GM12878 (cell line): ENCODE results near the gene SLC45A2. TPM values are rescaled to one million over a fixed set of nuclear protein-coding genes. Genes with fewer than 3 reads are reported as not detected.
"Not testable (repeated sequence)": the region's sequence is repeated elsewhere in the genome, so short reads cannot be mapped to it uniquely, and the experiment has no call there.

Experiments
- ATAC-seq: fragments of 200-7000 bp; cut with Tn5 transposase; 3 replicates; pipeline ENCODE4 v1.9.1; 2020; ENCODE audit warnings: mild to moderate bottlenecking, moderate library complexity
- BruUV-seq: library from RNA; stranded (reverse); fragments of 400-500 nt; replicated peaks from 2 replicates; lab custom pipeline; 2021; lab: Mats Ljungman, UMichigan
- CTCF ChIA-PET: fragments of 300-600 bp; sonication (Branson Sonifier 250); formaldehyde crosslinking; extraction: SDS; loops from one replicate; lab custom pipeline; 2021; ENCODE audit warnings: inconsistent platforms; lab: Yijun Ruan, JAX
- POLR2A ChIA-PET: fragments of 350-600 bp; formaldehyde crosslinking; extraction: SDS; loops from one replicate; lab custom pipeline; 2021; ENCODE audit warnings: inconsistent platforms; lab: Charles Lee
- RAD21 ChIA-PET: fragments of 300-600 bp; sonication (Branson Sonifier 250); formaldehyde crosslinking; loops from one replicate; lab custom pipeline; 2023; ENCODE audit warnings: antibody characterized with exemption; ENCODE audit not compliant: unreplicated experiment; lab: Charles Lee
- SMC1A ChIA-PET: fragments of 300-600 bp; sonication (Branson Sonifier 250); formaldehyde crosslinking; loops from one replicate; lab custom pipeline; 2023; ENCODE audit not compliant: unreplicated experiment, uncharacterized antibody; lab: Charles Lee
- DNase-seq: peaks from one replicate; pipeline ENCODE4 v3.0.0-alpha.2; 2011; ENCODE audit warnings: low read depth, low spot score
- FAIRE-seq: peaks from 3 replicates; lab custom pipeline; 2011; peaks lifted over from hg19 to GRCh38; lab: Jason Lieb, UNC
- H2AFZ ChIP-seq: 2 replicates; pipeline ENCODE4 v1.6.0; 2011; ENCODE audit warnings: low read depth, low read length, control low read depth; ENCODE audit not compliant: control insufficient read depth
- H3K27ac ChIP-seq: 2 replicates; pipeline ENCODE4 v1.5.1; 2011; ENCODE audit warnings: control low read depth; ENCODE audit not compliant: control insufficient read depth, insufficient read depth
- H3K27me3 ChIP-seq, 2 experiments: replicated peaks in 1 of 2; 2 replicates each; pipeline versions ENCODE4 v1.6.0 to v1.6.1; 2011; ENCODE audit warnings: low read length in 1 of 2; ENCODE audit not compliant: control insufficient read depth in 2 of 2, insufficient read depth in 2 of 2
- H3K36me3 ChIP-seq, 2 experiments: 2 replicates each; pipeline ENCODE4 v1.5.1; 2011; ENCODE audit warnings: low read length in 1 of 2; ENCODE audit not compliant: control insufficient read depth in 2 of 2, insufficient read depth in 2 of 2
- H3K4me1 ChIP-seq: 2 replicates; pipeline ENCODE4 v1.6.1; 2011; ENCODE audit warnings: mild to moderate bottlenecking, low read length, moderate library complexity, mixed read lengths; ENCODE audit not compliant: control insufficient read depth, insufficient read depth
- H3K4me2 ChIP-seq: 2 replicates; pipeline ENCODE4 v1.6.0; 2011; ENCODE audit warnings: control low read depth; ENCODE audit not compliant: control insufficient read depth, insufficient read depth
- H3K4me3 ChIP-seq: fragments of 200-600 bp; sonication (generic); 2 replicates; pipeline ENCODE4 v1.5.1; 2016
- H3K79me2 ChIP-seq: 2 replicates; pipeline ENCODE4 v1.6.0; 2011; ENCODE audit warnings: low read length; ENCODE audit not compliant: control insufficient read depth, insufficient read depth
- H3K9ac ChIP-seq: 2 replicates; pipeline ENCODE4 v1.8.0; 2011; ENCODE audit warnings: low read length, control low read depth, mixed read lengths; ENCODE audit not compliant: control insufficient read depth, insufficient read depth
- H3K9me3 ChIP-seq: replicated peaks from 3 replicates; pipeline ENCODE4 v1.5.1; 2011; ENCODE audit warnings: mild to moderate bottlenecking, low read length; ENCODE audit not compliant: control insufficient read depth, insufficient read depth
- H4K20me1 ChIP-seq: 2 replicates; pipeline ENCODE4 v1.6.0; 2011; ENCODE audit not compliant: control insufficient read depth, insufficient read depth
- BHLHE40 ChIP-seq, 2 experiments: fragments of 450-650 bp in 1 of 2; IDR thresholded peaks; 2 replicates each; pipeline ENCODE4 v1.6.1; 2011 to 2017; ENCODE audit warnings: low read depth in 2 of 2, borderline replicate concordance in 1 of 2, improper control_type of control experiment in 1 of 2, low read length in 1 of 2, mild to moderate bottlenecking in 1 of 2
- CHD4 ChIP-seq: fragments of 200-600 bp; sonication (generic); IDR thresholded peaks from 2 replicates; pipeline ENCODE4 v1.6.1; 2016; ENCODE audit warnings: mild to moderate bottlenecking
- E2F4 ChIP-seq: IDR thresholded peaks from 2 replicates; pipeline ENCODE4 v1.6.1; 2012; ENCODE audit warnings: low read depth, low read length, improper control_type of control experiment
- HCFC1 ChIP-seq: fragments of 150-350 bp; IDR thresholded peaks from 2 replicates; pipeline ENCODE4 v1.6.1; 2014; ENCODE audit warnings: low read length
- IKZF2 ChIP-seq, 2 experiments: fragments of 450-650 bp; IDR thresholded peaks; 2 replicates each; pipeline ENCODE4 v1.6.1; 2017; ENCODE audit warnings: mild to moderate bottlenecking in 2 of 2, moderate library complexity in 2 of 2
- KDM1A ChIP-seq: fragments of 200-600 bp; sonication (generic); IDR thresholded peaks from 2 replicates; pipeline ENCODE4 v1.6.1; 2016; ENCODE audit warnings: borderline replicate concordance
- MEF2A ChIP-seq: IDR thresholded peaks from 2 replicates; pipeline ENCODE4 v1.6.1; 2011; ENCODE audit warnings: low read depth, mild to moderate bottlenecking, low read length, moderate library complexity; ENCODE audit not compliant: insufficient read depth
- NBN ChIP-seq: fragments of 450-650 bp; IDR thresholded peaks from 2 replicates; pipeline ENCODE4 v1.6.1; 2016
- NFYA ChIP-seq: IDR thresholded peaks from 2 replicates; pipeline ENCODE4 v1.6.1; 2011; ENCODE audit warnings: low read depth, mild to moderate bottlenecking, low read length, improper control_type of control experiment, borderline replicate concordance
- PML ChIP-seq: IDR thresholded peaks from 2 replicates; pipeline ENCODE4 v1.6.1; 2012; ENCODE audit warnings: low read length, inconsistent platforms
- POLR2A ChIP-seq: IDR thresholded peaks from 2 replicates; pipeline ENCODE4 v1.6.1; 2011; ENCODE audit warnings: low read depth, mild to moderate bottlenecking, low read length
- TARDBP ChIP-seq: IDR thresholded peaks from 2 replicates; pipeline ENCODE4 v1.6.1; 2016; ENCODE audit warnings: borderline replicate concordance
- ZSCAN29 ChIP-seq: fragments of 450-650 bp; IDR thresholded peaks from 2 replicates; pipeline ENCODE4 v1.6.1; 2017; ENCODE audit warnings: mild to moderate bottlenecking, moderate library complexity
- WGBS: methylation state at CpG from one replicate; pipeline ENCODE4 v1.1.6; 2016; ENCODE audit warnings: low lambda C conversion rate; ENCODE audit not compliant: insufficient replicate concordance, insufficient coverage; ENCODE audit errors: missing lambda C conversion rate; 5-methylcytosine and 5-hydroxymethylcytosine counted together
- in situ Hi-C: fragments of 300-500 bp; cut with MboI; formaldehyde crosslinking; loops from 9 replicates; pipeline ENCODE4 v1.14.3; 2018; ENCODE audit warnings: mixed read lengths
- intact Hi-C: fragments of 100-400 bp; cut with micrococcal nuclease; formaldehyde crosslinking; loops from one replicate; pipeline ENCODE4 v1.14.2; 2022; ENCODE audit not compliant: unreplicated experiment
- polyA plus RNA-seq, 11 experiments: library from polyadenylated mRNA; depleted of rRNA in 4 of 11; unstranded in 6 of 11; stranded (reverse) in 5 of 11; fragments of >200 nt; fragmentation: Nextera tagmentation in 4 of 11; fragmentation: Illumina TruSeq in 1 of 11; extraction: Ambion mirVana in 4 of 11; extraction: Trizol in 1 of 11; gene quantifications; 1 replicate in 1 of 11; 2 replicates in 10 of 11; pipeline versions ENCODE4 v1.2.1 to v1.2.3, GENCODE V29; 2011 to 2016; ENCODE audit warnings: inconsistent platforms in 2 of 11, missing spikeins in 2 of 11, low read depth in 1 of 11
- total RNA-seq, 4 experiments: library from RNA; depleted of rRNA in 3 of 4; stranded (reverse); fragments of >200 nt in 3 of 4; fragmentation: Illumina TruSeq in 1 of 4; extraction: Trizol in 1 of 4; gene quantifications; 2 replicates each; pipeline versions ENCODE4 v1.2.1 to v1.2.3, GENCODE V29; 2013 to 2021
- TF ChIP-seq, protein P1 (sequence below): fragments of 450-650 bp; IDR thresholded peaks from 2 replicates; pipeline ENCODE4 v1.6.1; 2016; ENCODE audit warnings: mild to moderate bottlenecking

Gene SLC45A2
- total and polyA plus RNA-seq, 10 of the 15 experiments (the other 5 are each of a cell fraction or from before 2014, with no cell fraction given), result 0.06 to 0.07 TPM; not detected in 8

DNA sequence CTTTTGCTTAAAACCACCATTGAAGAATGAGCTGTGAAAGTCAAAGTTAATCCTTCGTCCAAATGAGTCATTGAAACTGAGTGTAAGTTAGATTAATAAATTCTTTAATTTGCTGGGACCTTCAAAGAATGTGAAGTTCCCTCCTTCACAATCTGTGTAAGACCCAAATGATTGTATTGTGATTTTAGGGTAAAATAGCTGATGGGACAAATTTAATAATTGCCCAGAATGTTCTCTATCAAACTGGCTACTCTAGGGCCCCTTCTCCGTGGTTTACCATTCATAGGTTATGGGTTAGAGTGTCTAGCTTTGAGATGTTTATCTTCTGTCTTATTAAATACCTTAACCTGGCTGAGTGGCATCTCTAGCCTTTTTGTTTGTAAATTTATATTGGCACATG, 46.6 kb upstream of the SLC45A2 start:
- Histone ChIP-seq H3K9ac (no peak overlapping the region), H3K27me3 (no peaks in the 10 kb centered on the region), H3K4me1 (peaks cover 3% of the 10 kb centered on the region; the same call in 1 of the 2 replicates), H2AFZ (no peak overlapping the region), H4K20me1 (no peaks in the 10 kb centered on the region), H3K36me3 (no peaks in the 10 kb centered on the region), H3K9me3 (no peaks in the 10 kb centered on the region), H3K79me2 (no peaks in the 10 kb centered on the region), H3K4me2 (no peak overlapping the region), H3K4me3 (no peak overlapping the region), H3K27ac (no peak overlapping the region)
- WGBS, result 63% methylated on average over 2 of the region's 2 CpGs
- ATAC-seq (no peak), FAIRE-seq (no peak), DNase-seq (no peak)
- no TSS peak for BruUV-seq
- SMC1A ChIA-PET, result interaction anchor here (0.7 to 1.6 kb wide), 7 partner anchors 9 to 49 kb away, joined by 3 to 5 read pairs (median 3); no protein-coding TSS in a partner anchor
- CTCF ChIA-PET, result interaction anchor here (1.1 kb wide), 1 partner anchor 10 kb away, joined by 3 read pairs; no protein-coding TSS in a partner anchor
- TF ChIP-seq POLR2A (no peak), HCFC1 (no peak), ZSCAN29 (no peak), MEF2A (no peak), BHLHE40 (IDR thresholded peaks at IDR 0.05; ENCODE audit: borderline replicate concordance in 1 of 2, low read depth in 2 of 2, low read length in 1 of 2) (no peak), IKZF2 (IDR thresholded peaks at IDR 0.05) (no peak), TARDBP (no peak), CHD4 (no peak), E2F4 (no peak), NFYA (no peak), NBN (no peak), KDM1A (no peak), PML (no peak)
- TF ChIP-seq, protein P1, sequence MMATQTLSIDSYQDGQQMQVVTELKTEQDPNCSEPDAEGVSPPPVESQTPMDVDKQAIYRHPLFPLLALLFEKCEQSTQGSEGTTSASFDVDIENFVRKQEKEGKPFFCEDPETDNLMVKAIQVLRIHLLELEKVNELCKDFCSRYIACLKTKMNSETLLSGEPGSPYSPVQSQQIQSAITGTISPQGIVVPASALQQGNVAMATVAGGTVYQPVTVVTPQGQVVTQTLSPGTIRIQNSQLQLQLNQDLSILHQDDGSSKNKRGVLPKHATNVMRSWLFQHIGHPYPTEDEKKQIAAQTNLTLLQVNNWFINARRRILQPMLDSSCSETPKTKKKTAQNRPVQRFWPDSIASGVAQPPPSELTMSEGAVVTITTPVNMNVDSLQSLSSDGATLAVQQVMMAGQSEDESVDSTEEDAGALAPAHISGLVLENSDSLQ, result no peak
- POLR2A ChIA-PET, result interaction anchor here (0.7 to 1.7 kb wide), 2 partner anchors 11 to 23 kb away, joined by 4 to 5 read pairs; partner anchors contain the start of genes AMACR and C1QTNF3
- intact Hi-C loops (no loop called here), in situ Hi-C loops (no loop called here)
- RAD21 ChIA-PET, result interaction anchor here (0.9 to 1.4 kb wide), 2 partner anchors 16 to 23 kb away, joined by 3 read pairs; partner anchors contain the start of gene AMACR

- H4K20me1 ChIP-seq, H3K36me3 ChIP-seq, ATAC-seq, H3K4me3 ChIP-seq, H3K4me1 ChIP-seq, H3K27ac ChIP-seq, H2AFZ ChIP-seq, H3K4me2 ChIP-seq, RAD21 ChIA-PET, intact Hi-C loops, H3K9ac ChIP-seq, H3K27me3 ChIP-seq, FAIRE-seq, H3K79me2 ChIP-seq, BruUV-seq, H3K9me3 ChIP-seq, DNase-seq, in situ Hi-C loops: not testable (repeated sequence)
- SMC1A ChIA-PET, result interaction anchor here (1.1 to 1.6 kb wide), 3 partner anchors 10 to 50 kb away, joined by 3 to 5 read pairs (median 4); no protein-coding TSS in a partner anchor
- 93% methylated on average over 2 of the region's 2 CpGs for WGBS
- POLR2A ChIA-PET, result interaction anchor here (0.7 to 1.7 kb wide), 2 partner anchors 12 to 22 kb away, joined by 4 to 5 read pairs; partner anchors contain the start of genes AMACR and C1QTNF3
- CTCF ChIA-PET, result interaction anchor here (1.1 kb wide), 1 partner anchor 10 kb away, joined by 3 read pairs; no protein-coding TSS in a partner anchor
These were observed 46.1 kb upstream of the SLC45A2 start for GRCh38 chr5:34030585-34030984.
